Liver (tissue), 3 donors: ENCODE results near the gene BZW2.

Source experiments
- ATF3 ChIP-seq: IDR thresholded peaks from 2 replicates; pipeline ENCODE4 v1.6.1; 2016; ENCODE audit warnings: antibody characterized with exemption
- CTCF ChIP-seq: fragments of 150-350 bp; IDR thresholded peaks from 2 replicates; pipeline ENCODE4 v1.5.1; 2017; ENCODE audit warnings: improper control_type of control experiment, low read depth, low read length; ENCODE audit not compliant: missing input control
- EGR1 ChIP-seq, 2 donors: IDR thresholded peaks; 2 replicates each; pipeline ENCODE4 v1.6.1; 2016 to 2018; ENCODE audit warnings: antibody characterized with exemption in 2 of 2, low read depth in 2 of 2
- GABPA ChIP-seq, 2 donors: IDR thresholded peaks in 1 of 2; conservative IDR thresholded peaks in 1 of 2; 2 replicates each; pipeline ENCODE4 v1.6.1; 2016; ENCODE audit warnings: antibody characterized with exemption in 2 of 2, mild to moderate bottlenecking in 1 of 2, moderate library complexity in 1 of 2
- MAX ChIP-seq: IDR thresholded peaks from 2 replicates; pipeline ENCODE4 v1.6.1; 2016; ENCODE audit warnings: antibody characterized with exemption
- REST ChIP-seq: IDR thresholded peaks from 2 replicates; pipeline ENCODE4 v1.6.1; 2016; ENCODE audit warnings: antibody characterized with exemption, mild to moderate bottlenecking
- TAF1 ChIP-seq: conservative IDR thresholded peaks from 2 replicates; pipeline ENCODE4 v1.6.1; 2016; ENCODE audit warnings: antibody characterized with exemption, mild to moderate bottlenecking
- YY1 ChIP-seq: IDR thresholded peaks from 2 replicates; pipeline ENCODE4 v1.6.1; 2016; ENCODE audit warnings: antibody characterized with exemption, mild to moderate bottlenecking
- ZBTB33 ChIP-seq: IDR thresholded peaks from 2 replicates; pipeline ENCODE4 v1.6.1; 2016; ENCODE audit warnings: antibody characterized with exemption
- donor health status: healthy.
- donor health status: healthy.

GRCh38 chr7:16694806-16695205 lies 48.8 kb downstream of the BZW2 start:
- TF ChIP-seq TAF1 (no peak), ZBTB33 (no peak), CTCF (no peak), REST (no peak), ATF3 (no peak), GABPA (IDR thresholded peaks at IDR 0.05 in 1 of 2, conservative IDR thresholded peaks at IDR 0.05 in 1 of 2) (no peak), EGR1 (IDR thresholded peaks at IDR 0.05; ENCODE audit: low read depth in 2 of 2) (no peak), YY1 (no peak), MAX (no peak)
